Activated CD8-positive, alpha-beta T cell treated with anti-CD3 and anti-CD28 coated beads for 36 hours (primary cell): ENCODE data around the gene TUT1. TPM values are rescaled to one million over a fixed set of nuclear protein-coding genes. Genes with fewer than 3 reads are reported as not detected.
A peak's percentile ranks its signal among the peaks of the same experiment; 100 is the strongest.

Source experiments
- ATAC-seq: fragments of 200-7000 bp; cut with Tn5 transposase; one replicate; pipeline ENCODE4 v1.10.0; 2021; ENCODE audit warnings: mild to moderate bottlenecking, moderate library complexity
- CTCF ChIA-PET: fragments of 350-600 bp; sonication (Branson Sonifier 250); formaldehyde crosslinking; loops from one replicate; lab custom pipeline; 2021; ENCODE audit warnings: antibody characterized with exemption; lab: Charles Lee
- POLR2A ChIA-PET: fragments of 350-600 bp; sonication (Branson Sonifier 250); formaldehyde crosslinking; loops from one replicate; lab custom pipeline; 2021; ENCODE audit warnings: antibody characterized with exemption; lab: Charles Lee
- DNase-seq: peaks from one replicate; pipeline ENCODE4 v3.0.0-alpha.2; 2020
- H3K27ac Mint-ChIP-seq: one replicate; pipeline ENCODE4 v1.8.0; 2021; ENCODE audit warnings: mild to moderate bottlenecking, mixed read lengths
- H3K27me3 Mint-ChIP-seq: one replicate; pipeline ENCODE4 v1.8.0; 2021; ENCODE audit warnings: mixed read lengths
- H3K36me3 Mint-ChIP-seq: one replicate; pipeline ENCODE4 v1.8.0; 2021; ENCODE audit warnings: low read depth, mixed read lengths
- H3K4me1 Mint-ChIP-seq: one replicate; pipeline ENCODE4 v1.8.0; 2021; ENCODE audit warnings: low read depth, mixed read lengths
- H3K4me3 Mint-ChIP-seq: one replicate; pipeline ENCODE4 v1.8.0; 2021; ENCODE audit warnings: mild to moderate bottlenecking, moderate library complexity, mixed read lengths
- H3K9me3 Mint-ChIP-seq: one replicate; pipeline ENCODE4 v1.8.0; 2021; ENCODE audit warnings: mixed read lengths
- CTCF ChIP-seq: fragments of 200-600 bp; IDR thresholded peaks from one replicate; pipeline ENCODE4 v1.8.0; 2022; ENCODE audit warnings: antibody characterized with exemption, mild to moderate bottlenecking
- intact Hi-C: fragments of 100-400 bp; cut with micrococcal nuclease; formaldehyde crosslinking; loops from one replicate; pipeline ENCODE4 v1.10.0; 2022
- total RNA-seq, 2 experiments: library from RNA; stranded (reverse); gene quantifications; one replicate each; pipeline ENCODE4 v1.2.3, GENCODE V29; 2021

TUT1 gene
- total RNA-seq, 2 experiments from 2014 or later, result 34.4 to 38.0 TPM

GRCh38 chr11:62547691-62548281, 43.5 kb downstream of the TUT1 start:
- TF ChIP-seq CTCF, result no peak

GRCh38 chr11:62546929-62547625, 44.2 kb downstream of the TUT1 start:
- Mint-ChIP-seq H3K4me3 (peak overlapping the region; percentile 68), H3K36me3 (no peaks in the 10 kb centered on the region), H3K4me1 (peaks cover 71% of the 10 kb centered on the region), H3K27me3 (peaks cover 3% of the 10 kb centered on the region), H3K27ac (no peak overlapping the region), H3K9me3 (no peaks in the 10 kb centered on the region)
- ATAC-seq (no peak), DNase-seq (no peak)
- no peak for TF ChIP-seq CTCF
- ChIA-PET POLR2A (interaction anchor here (0.8 kb wide), 1 partner anchor 23 kb away, joined by 4 read pairs; no protein-coding TSS in a partner anchor), CTCF (interaction anchor here (0.8 kb wide), 1 partner anchor 157 kb away, joined by 3 read pairs; no protein-coding TSS in a partner anchor)
- intact Hi-C loops, result no loop called here

More at GRCh38 chr11:62547691-62548281, 43.5 kb downstream of the TUT1 start:
- peaks cover 73% of the 10 kb centered on the region for H3K4me1 Mint-ChIP-seq
- ATAC-seq (no peak), DNase-seq (no peak)
- H3K9me3 Mint-ChIP-seq, result no peaks in the 10 kb centered on the region
- peaks cover 3% of the 10 kb centered on the region for H3K27me3 Mint-ChIP-seq
- no peak overlapping the region for H3K27ac Mint-ChIP-seq
- ChIA-PET CTCF (interaction anchor here (1.0 to 1.2 kb wide), 2 partner anchors 10 to 25 kb away, joined by 3 to 5 read pairs; no protein-coding TSS in a partner anchor), POLR2A (no interaction called here)
- intact Hi-C loops, result no loop called here
- peak overlapping the region; percentile 68 for H3K4me3 Mint-ChIP-seq
- H3K36me3 Mint-ChIP-seq, result no peaks in the 10 kb centered on the region

- H3K36me3 Mint-ChIP-seq, result no peaks in the 10 kb centered on the region
- TF ChIP-seq CTCF, result no peak
- peak; percentile 52 for ATAC-seq
- peaks cover 3% of the 10 kb centered on the region for H3K27me3 Mint-ChIP-seq
- peak within 1 kb of the TSS; percentile 50 for H3K27ac Mint-ChIP-seq
- peak; percentile 80 for DNase-seq
- H3K9me3 Mint-ChIP-seq, result no peaks in the 10 kb centered on the region
- POLR2A ChIA-PET, result interaction anchor here (0.8 kb wide), 1 partner anchor 23 kb away, joined by 4 read pairs; no protein-coding TSS in a partner anchor
- peaks cover 71% of the 10 kb centered on the region for H3K4me1 Mint-ChIP-seq
- H3K4me3 Mint-ChIP-seq, result peak within 1 kb of the TSS; percentile 79
- CTCF ChIA-PET, result interaction anchor here (0.8 to 5.1 kb wide), 3 partner anchors 13 to 156 kb away, joined by 3 to 80 read pairs (median 59); no protein-coding TSS in a partner anchor
- intact Hi-C loops, result no loop called here
Observed at GRCh38 chr11:62546244-62546928, 44.9 kb downstream of the TUT1 start, which contains the start of gene AHNAK. TSS of gene AHNAK (minus strand) at chr11:62546806. CDS start at chr11:62536098, 10,708 bp downstream.

GRCh38 chr11:62545437-62546243, 45.7 kb downstream of the TUT1 start:
- ATAC-seq (peak; percentile 20), DNase-seq (peak; percentile 60)
- no peaks in the 10 kb centered on the region for H3K36me3 Mint-ChIP-seq
- H3K4me3 Mint-ChIP-seq, result peak overlapping the region; percentile 79
- no peak for TF ChIP-seq CTCF
- ChIA-PET CTCF (interaction anchor here (1.2 to 10.6 kb wide), 5 partner anchors 8 to 152 kb away, joined by 3 to 186 read pairs (median 80); partner anchors contain the start of genes EEF1G and SCGB1A1), POLR2A (interaction anchor here (0.7 to 3.9 kb wide), 4 partner anchors 8 to 46 kb away, joined by 3 to 38 read pairs (median 4); partner anchors contain the start of gene TUT1)
- peaks cover 3% of the 10 kb centered on the region for H3K27me3 Mint-ChIP-seq
- H3K4me1 Mint-ChIP-seq, result peaks cover 70% of the 10 kb centered on the region
- peak overlapping the region; percentile 53 for H3K27ac Mint-ChIP-seq
- intact Hi-C loops, result no loop called here
- no peaks in the 10 kb centered on the region for H3K9me3 Mint-ChIP-seq
